Heart right ventricle (tissue), 16 donors: ENCODE data around the gene OR5V1. TPM values are rescaled to one million over a fixed set of nuclear protein-coding genes. Genes with fewer than 3 reads are reported as not detected.
"Not testable (repeated sequence)": the region's sequence is repeated elsewhere in the genome, so short reads cannot be mapped to it uniquely, and the experiment has no call there.

Source experiments
- ATAC-seq, 8 donors: fragments of 200-7000 bp; cut with Tn5 transposase; one replicate each; pipeline ENCODE4 v1.9.1; 2020; ENCODE audit warnings: mild to moderate bottlenecking in 8 of 8, moderate library complexity in 8 of 8, moderate number of reproducible peaks in 1 of 8
- DNase-seq, 2 donors: peaks; one replicate each; pipeline ENCODE4 v3.0.0-alpha.2; 2020
- H3K27ac ChIP-seq, 10 donors: fragments of 200-600 bp; sonication (generic) in 2 of 10; one replicate each; pipeline versions ENCODE4 v1.5.0 to v1.8.0; 2020 to 2022; ENCODE audit warnings: mild to moderate bottlenecking in 3 of 10
- H3K27me3 ChIP-seq, 7 donors: fragments of 200-600 bp; one replicate each; pipeline ENCODE4 v1.8.0; 2021 to 2022; ENCODE audit warnings: mild to moderate bottlenecking in 2 of 7
- H3K36me3 ChIP-seq, 9 donors: fragments of 200-600 bp; sonication (generic) in 1 of 9; one replicate each; pipeline versions ENCODE4 v1.5.0 to v1.8.0; 2020 to 2022; ENCODE audit warnings: mild to moderate bottlenecking in 2 of 9
- H3K4me1 ChIP-seq, 9 donors: fragments of 200-600 bp; sonication (generic) in 1 of 9; one replicate each; pipeline versions ENCODE4 v1.5.0 to v1.8.0; 2020 to 2022; ENCODE audit warnings: mild to moderate bottlenecking in 4 of 9
- H3K4me3 ChIP-seq, 10 donors: fragments of 200-600 bp; sonication (generic) in 2 of 10; one replicate each; pipeline versions ENCODE4 v1.5.0 to v1.8.0; 2020 to 2022; ENCODE audit warnings: mild to moderate bottlenecking in 7 of 10, moderate library complexity in 2 of 10
- H3K9me3 ChIP-seq, 11 donors: fragments of 200-600 bp in 10 of 11; sonication (generic) in 2 of 11; one replicate each; pipeline versions ENCODE4 v1.5.0 to v1.8.0; 2013 to 2022; ENCODE audit warnings: mild to moderate bottlenecking in 2 of 11, control low read depth in 1 of 11, moderate library complexity in 1 of 11
- CTCF ChIP-seq, 9 donors: fragments of 200-600 bp; sonication (generic) in 2 of 9; IDR thresholded peaks; one replicate each; pipeline versions ENCODE4 v1.5.0 to v1.8.0; 2021 to 2022; ENCODE audit warnings: antibody characterized with exemption in 9 of 9, mild to moderate bottlenecking in 5 of 9, moderate library complexity in 1 of 9
- whole genome bisulfite sequencing, 2 donors: extraction: QIAGEN DNeasy Blood & Tissue Kit; methylation state at CpG; one replicate each; pipeline ENCODE4 v1.1.7; 2013; ENCODE audit warnings: inconsistent platforms in 1 of 2; 5-methylcytosine and 5-hydroxymethylcytosine counted together
- intact Hi-C, 10 donors: fragments of 100-400 bp; cut with DNase I; formaldehyde crosslinking; loops; one replicate each; pipeline versions ENCODE4 v1.11.1 to v1.14.2; 2022
- polyA plus RNA-seq, 2 donors: library from polyadenylated mRNA; stranded (reverse); fragments of 200-250 nt; gene quantifications; one replicate each; pipeline ENCODE4 v1.2.3, GENCODE V29; 2013
- total RNA-seq, 10 donors: library from RNA; stranded (reverse); fragmentation: NEBNext Ultra II Directional in 3 of 10; extraction: Animal tissue kit (Norgen Biotek cat#: 25700) in 3 of 10; gene quantifications; one replicate each; pipeline versions ENCODE4 v1.2.1 to v1.2.4, GENCODE V29; 2021 to 2023
- donor health status: Arrhythmogenic right ventricular cardiomyopathy.
- donor health status: ischemic (EF 13 %, LVEDD 7.1; RV severe dilation, severe dysfunction).
- donor health status: healthy with polysubstance abuse.
- donor health status: DM: no; HTN: yes; CAD: no.
- donor health status: DM: no; HTN: no; CAD: no.
- donor health status: ischemic (EF 25% LVEDD 6.9; RV normal size, moderate dysfunction).
- donor health status: ischemic (EF 25% LVEDD 5.7; RV mildly dilated, moderate dysfunction).
- donor health status: healthy.
- donor health status: DM: yes; HTN: yes; CAD: no.
- donor health status: Ischemic cardiomyopathy.
- donor health status: ischemic (EF 35%, LVEDD 5.7; RV mildly dilated, moderate dysfunction).
- donor health status: nonischemic (EF 11% LVEDD 7.7; RV severe dilation, severe dysfunction).
- donor health status: DM: yes; HTN: yes; CAD: no.
- donor health status: PGD.
- donor health status: ischemic (EF 29% LVEDD 5.4; RV normal size, mild dysfunction).
- donor health status: nonischemic (EF 23%, LVEDD 6.1; RV moderate dilation, normal function).

Gene OR5V1
- total and polyA plus RNA-seq, 12 donors: not detected

DNA sequence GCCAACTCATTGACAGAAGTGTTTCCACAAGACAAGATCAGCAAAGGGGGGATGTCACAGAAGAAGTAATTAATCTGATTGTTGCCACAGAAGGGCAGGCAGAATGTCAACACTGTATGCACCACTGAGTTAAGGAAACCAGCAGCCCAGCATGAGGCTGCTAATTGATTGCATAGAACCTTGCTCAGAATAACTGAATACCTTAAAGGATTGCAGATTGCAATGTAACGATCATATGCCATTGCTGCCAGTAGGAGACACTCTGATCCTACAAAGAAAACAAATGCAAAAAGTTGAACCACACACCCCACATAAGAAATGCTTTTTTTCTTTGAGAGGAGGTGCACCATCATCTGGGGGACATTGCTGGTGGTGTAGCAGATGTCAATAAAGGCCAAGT lies 13.1 kb downstream of the OR5V1 start:
- TF ChIP-seq CTCF (IDR thresholded peaks at IDR 0.05): no peak
- H3K27me3 ChIP-seq: peaks cover 0 to 16% (median 0%) of the 10 kb centered on the region in 7 donors
- 37 to 38% methylated on average over 1 of the region's 1 CpG for WGBS, 2 donors
- no peaks in the 10 kb centered on the region for H3K4me1 ChIP-seq
- no peak overlapping the region for H3K27ac ChIP-seq
- no peak overlapping the region for H3K4me3 ChIP-seq
- no peak for DNase-seq
- ATAC-seq: no peak
- H3K36me3 ChIP-seq: no peaks in the 10 kb centered on the region
- intact Hi-C loops: no loop called here
- H3K9me3 ChIP-seq: peaks cover 0 to 17% (median 3%) of the 10 kb centered on the region in 11 donors

- no peak overlapping the region for H3K27ac ChIP-seq
- intact Hi-C loops: no loop called here
- H3K9me3 ChIP-seq: peaks cover 0 to 24% (median 7%) of the 10 kb centered on the region in 11 donors
- no peaks in the 10 kb centered on the region for H3K36me3 ChIP-seq
- DNase-seq (no peak), ATAC-seq (no peak)
- TF ChIP-seq CTCF (IDR thresholded peaks at IDR 0.05): no peak
- no peaks in the 10 kb centered on the region for H3K4me1 ChIP-seq
- peaks cover 0 to 10% (median 0%) of the 10 kb centered on the region in 7 donors for H3K27me3 ChIP-seq
- H3K4me3 ChIP-seq: no peak overlapping the region
These were observed 13.7 kb downstream of the OR5V1 start for GRCh38 chr6:29354980-29355379.

DNA sequence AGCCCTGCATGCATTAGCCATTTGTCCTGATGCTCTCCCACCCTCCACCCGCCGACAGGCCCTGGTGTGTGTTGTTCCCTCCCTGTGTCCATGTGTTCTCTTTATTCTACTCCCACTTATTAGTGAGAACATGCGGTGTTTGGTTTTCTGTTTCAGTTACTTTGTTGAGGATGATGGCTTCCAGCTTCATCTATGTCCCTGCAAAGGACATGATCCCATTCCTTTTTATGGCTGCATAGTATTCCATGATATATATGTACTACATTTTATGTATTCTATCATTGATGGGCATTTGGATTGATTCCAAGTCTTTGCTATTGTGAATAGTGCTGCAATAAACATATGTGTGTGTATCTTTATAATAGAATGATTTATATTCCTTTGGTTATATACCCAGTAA lies 19.3 kb downstream of the OR5V1 start:
- H3K4me1 ChIP-seq, H3K4me3 ChIP-seq, H3K27me3 ChIP-seq, intact Hi-C loops, H3K36me3 ChIP-seq, DNase-seq, ATAC-seq, H3K27ac ChIP-seq: not testable (repeated sequence)
- WGBS, 2 donors: 88 to 92% methylated on average over 3 of the region's 3 CpGs
- H3K9me3 ChIP-seq: peaks cover 0 to 33% (median 7%) of the 10 kb centered on the region in 11 donors

- no peak overlapping the region for H3K4me3 ChIP-seq
- no peak for TF ChIP-seq CTCF (IDR thresholded peaks at IDR 0.05)
- H3K36me3 ChIP-seq: no peaks in the 10 kb centered on the region
- ATAC-seq (no peak), DNase-seq (no peak)
- WGBS, 2 donors: 58 to 71% methylated on average over 3 of the region's 3 CpGs
- H3K4me1 ChIP-seq: no peaks in the 10 kb centered on the region
- H3K9me3 ChIP-seq: peaks cover 0 to 14% (median 3%) of the 10 kb centered on the region in 11 donors
- no peaks in the 10 kb centered on the region for H3K27me3 ChIP-seq
- H3K27ac ChIP-seq: no peak overlapping the region
- intact Hi-C loops: no loop called here
These were observed 23.3 kb downstream of the OR5V1 start for GRCh38 chr6:29345380-29345779.

DNA sequence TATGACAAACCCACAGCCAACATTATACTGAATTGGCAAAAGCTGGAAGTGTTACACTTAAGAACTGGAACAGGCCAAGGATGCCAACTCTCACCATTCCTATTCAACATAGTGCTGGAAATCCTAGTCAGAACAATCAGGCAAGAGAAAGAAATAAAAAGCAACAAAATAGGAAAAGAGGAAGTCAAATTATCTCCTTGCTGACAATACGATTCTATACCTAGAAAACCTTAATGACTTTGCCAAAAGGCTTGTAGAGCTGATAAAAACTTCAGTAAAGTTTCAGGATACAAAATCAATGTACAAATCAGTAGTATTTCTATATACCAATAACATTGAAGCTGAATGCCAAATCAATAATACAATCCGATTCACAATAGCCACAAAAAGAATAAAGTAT lies 32.4 kb downstream of the OR5V1 start:
- Histone ChIP-seq H3K4me1 (no peaks in the 10 kb centered on the region), H3K36me3 (no peaks in the 10 kb centered on the region), H3K27ac (no peak overlapping the region), H3K9me3 (peaks cover 0 to 9% (median 0%) of the 10 kb centered on the region in 11 donors), H3K27me3 (peaks cover 0 to 2% (median 0%) of the 10 kb centered on the region in 7 donors), H3K4me3 (no peak overlapping the region)
- intact Hi-C loops: no loop called here
- no peak for DNase-seq
- 67 to 69% methylated on average over 2 of the region's 2 CpGs for WGBS, 2 donors
- TF ChIP-seq CTCF (IDR thresholded peaks at IDR 0.05): no peak
- ATAC-seq: no peak
